GM10248 (cell line): Measurements from ENCODE around the gene GPR83.

ENCODE experiments used
- CTCF ChIA-PET: fragments of 300-600 bp; sonication (Branson Sonifier 250); formaldehyde crosslinking; extraction: SDS; loops from one replicate; lab custom pipeline; 2021; ENCODE audit warnings: antibody characterized with exemption; lab: Yijun Ruan, JAX
- POLR2A ChIA-PET: fragments of 350-650 bp; sonication (Branson Sonifier 250); formaldehyde crosslinking; extraction: SDS; loops from one replicate; lab custom pipeline; 2020; ENCODE audit warnings: antibody characterized with exemption; lab: Yijun Ruan, JAX
- DNase-seq: peaks from one replicate; pipeline ENCODE4 v3.0.0; 2012; ENCODE audit errors: extremely low spot score
- CTCF ChIP-seq: IDR thresholded peaks from 2 replicates; pipeline ENCODE4 v1.5.1; 2012; ENCODE audit warnings: mild to moderate bottlenecking, low read depth; ENCODE audit errors: extremely low read depth, missing control alignments, control extremely low read depth

The GPR83 gene

GRCh38 chr11:94400839-94401772 is at the start of gene GPR83:
Gene GPR83 (minus strand): TSS chr11:94401419. CDS start chr11:94401247, 172 bp downstream.
- ChIA-PET CTCF (no interaction called here), POLR2A (no interaction called here)
- no peak for TF ChIP-seq CTCF
- no peak for DNase-seq

GRCh38 chr11:94450048-94450447 is 48.8 kb upstream of the GPR83 start:
- no peak for TF ChIP-seq CTCF
- CTCF ChIA-PET: interaction anchor here (1.0 to 2.3 kb wide), 5 partner anchors 10 to 1893 kb away, joined by 3 to 6 read pairs (median 3); partner anchors contain the start of gene MAML2
- POLR2A ChIA-PET: no interaction called here
- no peak for DNase-seq

- CTCF ChIA-PET: interaction anchor here (0.9 to 2.3 kb wide), 3 partner anchors 11 to 71 kb away, joined by 3 to 6 read pairs (median 4); no protein-coding TSS in a partner anchor
- no peak for TF ChIP-seq CTCF
- POLR2A ChIA-PET: no interaction called here
- DNase-seq: no peak
Measured at GRCh38 chr11:94449437-94449836, 48.2 kb upstream of the GPR83 start.

- no peak for DNase-seq
- no peak for TF ChIP-seq CTCF
- ChIA-PET POLR2A (no interaction called here), CTCF (interaction anchor here (0.9 to 2.3 kb wide), 3 partner anchors 11 to 71 kb away, joined by 3 to 6 read pairs (median 4); no protein-coding TSS in a partner anchor)
Measured at GRCh38 chr11:94449029-94449428, 47.8 kb upstream of the GPR83 start.

- TF ChIP-seq CTCF: no peak
- CTCF ChIA-PET: no interaction called here
- DNase-seq: no peak
- POLR2A ChIA-PET: no interaction called here
Measured at GRCh38 chr11:94447149-94447548, 45.9 kb upstream of the GPR83 start.

GRCh38 chr11:94445641-94446040 is 44.4 kb upstream of the GPR83 start:
- no peak for DNase-seq
- POLR2A ChIA-PET: no interaction called here
- CTCF ChIA-PET: interaction anchor here (1.2 to 2.7 kb wide), 4 partner anchors 9 to 52 kb away, joined by 3 to 7 read pairs (median 4); no protein-coding TSS in a partner anchor
- no peak for TF ChIP-seq CTCF
